A673 (cell line): ENCODE data around the gene COMMD10. TPM values are rescaled to one million over a fixed set of nuclear protein-coding genes. Genes with fewer than 3 reads are reported as not detected.
"Not testable (repeated sequence)": the region's sequence is repeated elsewhere in the genome, so short reads cannot be mapped to it uniquely, and the experiment has no call there.

Experiments used
- BruUV-seq: library from RNA; stranded (reverse); fragments of 400-500 nt; replicated peaks from 2 replicates; lab custom pipeline; 2021; lab: Mats Ljungman, UMichigan
- CTCF ChIA-PET: fragments of 300-600 bp; sonication (Branson Sonifier 250); formaldehyde crosslinking; loops from one replicate; lab custom pipeline; 2022; ENCODE audit warnings: antibody characterized with exemption; lab: Charles Lee
- POLR2A ChIA-PET: fragments of 300-600 bp; sonication (Branson Sonifier 250); formaldehyde crosslinking; loops from one replicate; lab custom pipeline; 2022; ENCODE audit warnings: antibody characterized with exemption; ENCODE audit not compliant: low non-redundant PET; lab: Charles Lee
- DNase-seq: peaks from one replicate; pipeline ENCODE4 v3.0.0-alpha.2; 2015; ENCODE audit warnings: low spot score
- H3K27ac ChIP-seq: fragments of 200-600 bp; sonication (generic); 2 replicates; pipeline ENCODE4 v1.5.1; 2016; ENCODE audit warnings: mixed run types, low read depth, mild to moderate bottlenecking, mixed read lengths, antibody characterized with exemption, low read length; ENCODE audit not compliant: poor library complexity, severe bottlenecking
- H3K27me3 ChIP-seq: fragments of 200-600 bp; sonication (generic); replicated peaks from 2 replicates; pipeline ENCODE4 v1.6.1; 2017; ENCODE audit warnings: mixed run types, low read depth, mild to moderate bottlenecking, mixed read lengths, antibody characterized with exemption, low read length; ENCODE audit not compliant: insufficient read depth, poor library complexity
- H3K36me3 ChIP-seq: fragments of 200-600 bp; sonication (generic); 2 replicates; pipeline ENCODE4 v1.6.1; 2016; ENCODE audit warnings: mixed run types, mild to moderate bottlenecking, mixed read lengths, antibody characterized with exemption, low read length; ENCODE audit not compliant: insufficient read depth, poor library complexity, severe bottlenecking
- H3K4me1 ChIP-seq: fragments of 200-600 bp; sonication (generic); 2 replicates; pipeline ENCODE4 v1.6.1; 2017; ENCODE audit warnings: mixed run types, mild to moderate bottlenecking, mixed read lengths, antibody characterized with exemption, low read length; ENCODE audit not compliant: insufficient read depth, poor library complexity, severe bottlenecking
- H3K4me3 ChIP-seq: fragments of 200-600 bp; sonication (generic); 2 replicates; pipeline ENCODE4 v1.5.1; 2016; ENCODE audit warnings: low read depth, mixed run types, mild to moderate bottlenecking, mixed read lengths, low read length; ENCODE audit not compliant: poor library complexity, severe bottlenecking
- H3K9me3 ChIP-seq: fragments of 200-600 bp; sonication (generic); 2 replicates; pipeline ENCODE4 v1.6.1; 2016; ENCODE audit warnings: mixed run types, low read depth, mild to moderate bottlenecking, mixed read lengths, antibody characterized with exemption, low read length; ENCODE audit not compliant: poor library complexity, severe bottlenecking
- CTCF ChIP-seq: fragments of 300-800, 200-600 bp; sonication (generic); conservative IDR thresholded peaks from 2 replicates; pipeline ENCODE4 v1.5.1; 2017; ENCODE audit warnings: low read depth, mild to moderate bottlenecking, antibody characterized with exemption, low read length, moderate library complexity, mixed read lengths
- EZH2 ChIP-seq: fragments of 200-600 bp; sonication (generic); IDR thresholded peaks from 2 replicates; pipeline ENCODE4 v1.6.1; 2017; ENCODE audit warnings: borderline replicate concordance, low read depth, mild to moderate bottlenecking, mixed read lengths, antibody characterized with exemption, low read length; ENCODE audit not compliant: poor library complexity, severe bottlenecking
- intact Hi-C: fragments of 100-400 bp; cut with micrococcal nuclease; formaldehyde crosslinking; loops from one replicate; pipeline ENCODE4 v1.10.0; 2022; ENCODE audit not compliant: unreplicated experiment
- total RNA-seq: library from RNA; stranded (reverse); gene quantifications from 2 replicates; pipeline ENCODE4 v1.2.3, GENCODE V29; 2021

Gene COMMD10
- total RNA-seq, 1 experiment from 2014 or later: 36.5 TPM

GRCh38 chr5:116097301-116097700, 12.5 kb downstream of the COMMD10 start:
- no TSS peak for BruUV-seq
- Histone ChIP-seq H3K36me3 (peaks cover 28% of the 10 kb centered on the region), H3K4me3 (no peak overlapping the region), H3K27me3 (no peaks in the 10 kb centered on the region), H3K4me1 (no peaks in the 10 kb centered on the region), H3K27ac (no peak overlapping the region), H3K9me3 (no peaks in the 10 kb centered on the region)
- intact Hi-C loops: no loop called here
- POLR2A ChIA-PET: no interaction called here
- DNase-seq: no peak
- CTCF ChIA-PET: no interaction called here
- TF ChIP-seq EZH2 (no peak), CTCF (no peak)

- POLR2A ChIA-PET: no interaction called here
- intact Hi-C loops: no loop called here
These were observed 14.2 kb downstream of the COMMD10 start for GRCh38 chr5:116098998-116099397.

GRCh38 chr5:116104941-116105340, 20.1 kb downstream of the COMMD10 start:
- DNase-seq, H3K36me3 ChIP-seq, POLR2A ChIA-PET, H3K27ac ChIP-seq, H3K4me3 ChIP-seq, H3K27me3 ChIP-seq, BruUV-seq, H3K4me1 ChIP-seq, H3K9me3 ChIP-seq, intact Hi-C loops, CTCF ChIA-PET: not testable (repeated sequence)

More at GRCh38 chr5:116098998-116099397, 14.2 kb downstream of the COMMD10 start:
- Histone ChIP-seq H3K27me3 (no peaks in the 10 kb centered on the region), H3K9me3 (no peaks in the 10 kb centered on the region), H3K4me3 (no peak overlapping the region), H3K27ac (no peak overlapping the region), H3K4me1 (no peaks in the 10 kb centered on the region), H3K36me3 (peaks cover 11% of the 10 kb centered on the region)
- no peak for TF ChIP-seq EZH2
- TF ChIP-seq CTCF: no peak
- BruUV-seq: no TSS peak
- DNase-seq: no peak
- CTCF ChIA-PET: no interaction called here

- POLR2A ChIA-PET: no interaction called here
- BruUV-seq: no TSS peak
- H3K27ac ChIP-seq: no peak overlapping the region
- DNase-seq: no peak
- no peaks in the 10 kb centered on the region for H3K36me3 ChIP-seq
- no peaks in the 10 kb centered on the region for H3K4me1 ChIP-seq
- no peaks in the 10 kb centered on the region for H3K27me3 ChIP-seq
- TF ChIP-seq EZH2: no peak
- peaks cover 15% of the 10 kb centered on the region for H3K9me3 ChIP-seq
- no peak overlapping the region for H3K4me3 ChIP-seq
- intact Hi-C loops: no loop called here
- CTCF ChIA-PET: no interaction called here
These were observed 30.3 kb downstream of the COMMD10 start for GRCh38 chr5:116115163-116115562.
